ENCODE data around the gene FASTKD3.

The FASTKD3 gene

GRCh38 chr5:7827610-7828009 lies 41.2 kb downstream of the FASTKD3 start:
- no peak for TF ChIP-seq CTCF (IDR thresholded peaks at IDR 0.05; ENCODE audit: unreplicated experiment in 3 of 3)
- H3K36me3 Mint-ChIP-seq (ENCODE audit: low read depth), result peaks cover 12% of the 10 kb centered on the region
- H3K4me1 Mint-ChIP-seq, result no peaks in the 10 kb centered on the region
- H3K27ac Mint-ChIP-seq, result no peak overlapping the region
- peaks cover 9% of the 10 kb centered on the region for H3K27me3 Mint-ChIP-seq (ENCODE audit: low read depth)
- no peaks in the 10 kb centered on the region for H3K9me3 Mint-ChIP-seq
- no peak overlapping the region for H3K4me3 Mint-ChIP-seq

GRCh38 chr5:7825630-7826029 lies 43.2 kb downstream of the FASTKD3 start:
- no peaks in the 10 kb centered on the region for H3K9me3 Mint-ChIP-seq
- no peak for TF ChIP-seq CTCF (IDR thresholded peaks at IDR 0.05; ENCODE audit: unreplicated experiment in 3 of 3)

GRCh38 chr5:7824995-7825394 lies 43.8 kb downstream of the FASTKD3 start:
- no peaks in the 10 kb centered on the region for H3K9me3 Mint-ChIP-seq
- no peaks in the 10 kb centered on the region for H3K4me1 Mint-ChIP-seq
- no peak overlapping the region for H3K27ac Mint-ChIP-seq
- peaks cover 16% of the 10 kb centered on the region for H3K36me3 Mint-ChIP-seq (ENCODE audit: low read depth)
- H3K4me3 Mint-ChIP-seq, result no peak overlapping the region
- peaks cover 12% of the 10 kb centered on the region for H3K27me3 Mint-ChIP-seq (ENCODE audit: low read depth)
- no peak for TF ChIP-seq CTCF (IDR thresholded peaks at IDR 0.05; ENCODE audit: unreplicated experiment in 3 of 3)

More at GRCh38 chr5:7825630-7826029, 43.2 kb downstream of the FASTKD3 start:
- no peak overlapping the region for H3K4me3 Mint-ChIP-seq
- peaks cover 12% of the 10 kb centered on the region for H3K27me3 Mint-ChIP-seq (ENCODE audit: low read depth)
- H3K36me3 Mint-ChIP-seq (ENCODE audit: low read depth), result peaks cover 16% of the 10 kb centered on the region
- no peak overlapping the region for H3K27ac Mint-ChIP-seq
- no peaks in the 10 kb centered on the region for H3K4me1 Mint-ChIP-seq

- Mint-ChIP-seq H3K4me3 (no peak overlapping the region), H3K27me3 (ENCODE audit: low read depth) (peaks cover 19% of the 10 kb centered on the region), H3K9me3 (no peaks in the 10 kb centered on the region), H3K36me3 (ENCODE audit: low read depth) (peaks cover 16% of the 10 kb centered on the region), H3K4me1 (peaks cover 5% of the 10 kb centered on the region), H3K27ac (peak overlapping the region in 1 of 3 experiments; percentile 49)
- no peak for TF ChIP-seq CTCF (IDR thresholded peaks at IDR 0.05; ENCODE audit: unreplicated experiment in 3 of 3)
Observed at GRCh38 chr5:7823594-7823993, 45.2 kb downstream of the FASTKD3 start.

GRCh38 chr5:7822449-7822848 lies 46.4 kb downstream of the FASTKD3 start:
- Mint-ChIP-seq H3K36me3 (ENCODE audit: low read depth) (peaks cover 12% of the 10 kb centered on the region), H3K4me3 (no peak overlapping the region), H3K4me1 (peaks cover 5% of the 10 kb centered on the region), H3K9me3 (no peaks in the 10 kb centered on the region), H3K27ac (no peak overlapping the region), H3K27me3 (ENCODE audit: low read depth) (peaks cover 18% of the 10 kb centered on the region)
- no peak for TF ChIP-seq CTCF (IDR thresholded peaks at IDR 0.05; ENCODE audit: unreplicated experiment in 3 of 3)

GRCh38 chr5:7816535-7816901 lies 52.3 kb downstream of the FASTKD3 start:
- peak in 1 of 3 experiments; percentile 18 for TF ChIP-seq CTCF (IDR thresholded peaks at IDR 0.05; ENCODE audit: unreplicated experiment in 3 of 3)
- Mint-ChIP-seq H3K4me1 (peaks cover 10% of the 10 kb centered on the region), H3K27ac (no peak overlapping the region), H3K9me3 (no peaks in the 10 kb centered on the region), H3K4me3 (no peak overlapping the region), H3K27me3 (ENCODE audit: low read depth) (peaks cover 9% of the 10 kb centered on the region), H3K36me3 (ENCODE audit: low read depth) (peaks cover under 1% of the 10 kb centered on the region)
